Cerebellar cortex (tissue), 1 donor: ENCODE measurements around the gene LDAF1.
"Not testable (repeated sequence)": the region's sequence is repeated elsewhere in the genome, so short reads cannot be mapped to it uniquely, and the experiment has no call there.

Experiments used
- DNase-seq: peaks from one replicate; pipeline ENCODE4 v3.0.0-alpha.2; 2015; ENCODE audit warnings: low spot score

Gene LDAF1

GRCh38 chr16:21158208-21159110 is at the start of gene LDAF1:
TSS of gene LDAF1 (plus strand) at chr16:21158674. CDS start at chr16:21161183, 2,509 bp downstream.
- peak; percentile 78 for DNase-seq

- not testable (repeated sequence) for DNase-seq
Observed at GRCh38 chr16:21115551-21115950, 42.9 kb upstream of the LDAF1 start.

DNA sequence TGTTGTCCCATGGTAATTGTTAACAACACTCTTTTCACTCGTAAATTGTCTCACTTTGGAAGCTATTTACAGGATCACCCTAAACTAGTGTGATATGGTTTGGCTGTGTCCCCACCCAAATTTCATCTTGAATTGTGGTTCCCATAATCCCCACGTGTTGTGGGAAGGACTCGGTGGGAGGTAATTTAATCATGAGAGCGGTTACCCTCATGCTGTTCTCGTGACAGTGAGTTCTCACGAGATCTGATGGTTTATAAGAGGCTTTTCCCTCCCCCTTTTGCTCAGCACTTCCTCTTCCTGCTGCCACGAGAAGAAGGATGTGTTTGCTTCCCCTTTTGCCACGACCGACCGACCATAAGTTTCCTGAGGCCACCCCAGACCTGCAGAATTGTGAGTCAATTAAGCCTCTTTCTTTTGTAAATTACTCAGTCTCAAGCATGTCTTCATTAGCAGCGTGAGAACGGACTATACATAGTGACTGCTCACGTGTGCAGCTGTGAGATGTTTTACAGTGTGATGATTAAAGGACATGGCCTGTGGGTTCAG is 42.3 kb upstream of the LDAF1 start:
- no peak for DNase-seq

GRCh38 chr16:21117567-21117966 is 40.9 kb upstream of the LDAF1 start:
- no peak for DNase-seq

DNA sequence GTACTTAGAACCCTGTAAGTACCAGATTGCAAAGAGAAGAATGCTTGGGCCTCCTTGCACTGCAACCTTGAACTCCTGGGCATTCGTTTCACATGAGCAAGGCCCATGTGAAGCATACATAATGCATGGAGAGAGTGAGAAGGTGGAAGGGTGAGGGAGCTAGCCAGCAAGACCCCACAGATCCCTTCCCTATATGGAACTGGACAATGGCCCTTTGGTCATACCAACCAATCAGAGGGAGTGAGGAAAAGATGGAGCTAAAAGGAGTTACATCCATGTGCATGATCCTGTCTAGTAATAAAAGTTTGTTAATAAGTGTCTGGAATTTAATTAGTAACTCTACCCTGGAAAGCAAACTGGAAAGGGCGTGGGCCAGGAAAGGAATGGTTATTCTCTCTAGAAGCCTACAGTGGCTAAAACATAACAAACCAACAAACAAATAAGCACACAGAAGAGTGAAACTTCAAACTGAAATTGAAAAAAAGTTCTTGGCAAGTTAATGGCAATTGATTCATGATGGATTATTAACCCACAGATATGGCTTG is 37.4 kb upstream of the LDAF1 start:
- no peak for DNase-seq

- DNase-seq = no peak
Observed at GRCh38 chr16:21125191-21125590, 33.3 kb upstream of the LDAF1 start.

DNA sequence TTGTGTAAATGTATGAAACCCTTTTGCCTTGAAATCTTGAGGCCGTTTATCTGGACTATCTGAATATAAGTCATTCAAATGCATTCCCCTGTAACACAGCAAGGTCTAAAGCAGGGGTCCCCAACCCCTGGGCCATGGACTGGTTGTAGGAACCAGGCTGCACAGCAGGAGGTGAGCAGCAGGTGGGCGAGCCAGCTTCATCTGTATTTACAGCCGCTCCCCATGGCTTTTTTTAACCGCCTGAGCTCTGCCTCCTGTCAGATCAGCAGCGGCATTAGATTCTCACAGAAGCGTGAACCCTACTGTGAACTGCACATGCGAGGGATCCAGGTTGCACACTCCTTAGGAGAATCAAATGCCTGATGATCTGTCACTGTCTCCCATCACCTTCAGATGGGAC is 32.0 kb upstream of the LDAF1 start:
- DNase-seq = no peak

DNA sequence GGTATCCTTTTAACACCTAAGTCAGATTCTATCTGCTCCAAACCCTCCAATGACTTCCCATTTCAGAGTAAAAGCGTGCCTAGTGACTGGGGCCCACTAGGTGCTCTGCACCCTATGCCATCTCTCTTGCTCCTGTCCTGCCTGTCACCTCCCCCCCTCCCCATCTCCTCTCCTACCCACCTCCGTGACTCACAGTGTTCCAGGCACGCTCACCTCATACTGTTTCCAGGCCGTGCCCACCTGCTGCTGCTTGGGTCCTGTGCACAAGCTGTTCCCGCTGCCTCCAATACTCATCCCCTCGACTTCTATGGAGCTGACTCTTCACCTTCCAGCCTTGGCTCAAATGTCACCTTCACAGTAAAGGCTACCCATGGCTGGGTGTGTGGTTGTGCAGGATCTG is 29.5 kb upstream of the LDAF1 start:
- DNase-seq = no peak

- no peak for DNase-seq
Observed at GRCh38 chr16:21130811-21131210, 27.7 kb upstream of the LDAF1 start.

- DNase-seq = no peak
Observed at GRCh38 chr16:21134053-21134452, 24.4 kb upstream of the LDAF1 start.

GRCh38 chr16:21145738-21146137 is 12.7 kb upstream of the LDAF1 start:
- DNase-seq = no peak

DNA sequence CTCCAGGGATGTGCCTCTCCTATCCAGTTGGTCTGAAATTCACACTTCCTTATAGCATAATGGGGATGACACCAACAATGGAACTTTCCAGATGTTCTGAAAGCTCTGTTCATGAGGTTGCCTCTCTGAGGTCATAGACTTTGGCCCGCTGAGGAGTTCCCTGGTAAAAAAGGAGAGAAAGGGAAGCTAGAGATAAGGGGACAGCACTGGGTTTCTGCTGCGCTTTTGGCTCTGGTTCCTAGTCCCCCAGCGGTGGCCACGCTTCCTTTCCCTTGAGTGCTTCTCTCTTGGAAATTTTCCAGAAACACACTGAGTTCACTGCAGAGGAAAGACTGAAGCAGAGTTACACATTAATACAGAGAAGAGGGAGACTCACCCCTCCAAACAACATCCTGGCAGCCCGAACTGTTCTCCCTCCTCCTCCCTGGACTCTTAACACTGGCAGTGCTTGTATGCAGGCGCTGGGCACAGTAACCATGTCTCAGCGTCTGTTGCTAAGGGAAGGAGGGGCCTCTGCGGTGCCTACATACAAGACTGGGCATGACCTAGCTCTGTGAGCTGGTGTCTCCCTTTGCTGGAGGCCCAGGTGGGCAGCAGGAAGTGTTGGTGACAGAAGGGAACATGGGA is 8.0 kb upstream of the LDAF1 start, which contains the start of gene DNAH3:
DNAH3 (minus strand) TSS at position 472 of the 627 bp plus-strand sequence. CDS start 527 bp downstream, outside the sequence.
- no peak for DNase-seq

DNA sequence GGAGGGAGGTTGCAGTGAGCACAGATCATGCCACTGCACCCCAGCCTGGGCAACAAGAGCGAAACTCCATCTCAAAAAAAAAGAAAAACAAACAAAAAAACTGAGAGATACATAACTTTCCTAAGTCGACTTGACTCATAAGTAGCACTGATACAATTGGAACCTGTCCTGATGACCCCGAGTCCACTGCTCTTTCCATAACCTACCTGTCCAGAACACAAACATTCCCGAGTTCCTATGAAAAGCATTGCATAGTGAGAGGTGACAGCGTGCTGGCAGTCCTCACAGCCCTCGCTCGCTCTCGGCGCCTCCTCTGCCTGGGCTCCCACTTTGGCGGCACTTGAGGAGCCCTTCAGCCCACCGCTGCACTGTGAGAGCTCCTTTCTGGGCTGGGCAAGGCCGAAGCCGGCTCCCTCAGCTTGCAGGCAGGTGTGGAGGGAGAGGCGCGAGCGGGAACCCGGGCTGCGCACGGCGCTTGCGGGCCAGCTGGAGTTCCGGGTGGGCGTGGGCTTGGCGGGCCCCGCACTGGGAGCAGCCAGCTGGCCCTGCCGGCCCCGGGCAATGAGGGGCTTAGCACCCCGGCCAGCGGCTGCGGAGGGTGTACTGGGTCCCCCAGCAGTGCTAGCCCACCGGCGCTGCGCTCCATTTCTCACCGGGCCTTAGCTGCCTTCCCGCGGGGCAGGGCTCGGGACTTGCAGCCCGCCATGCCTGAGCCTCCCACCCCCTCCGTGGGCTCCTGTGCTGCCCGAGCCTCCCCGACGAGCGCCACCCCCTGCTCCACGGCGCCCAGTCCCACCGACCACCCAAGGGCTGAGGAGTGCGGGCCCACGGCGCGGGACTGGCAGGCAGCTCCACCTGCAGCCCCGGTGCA is 6.1 kb upstream of the LDAF1 start:
- DNase-seq = not testable (repeated sequence)

- DNase-seq = not testable (repeated sequence)
Observed at GRCh38 chr16:21153124-21153729, 5.2 kb upstream of the LDAF1 start.

DNA sequence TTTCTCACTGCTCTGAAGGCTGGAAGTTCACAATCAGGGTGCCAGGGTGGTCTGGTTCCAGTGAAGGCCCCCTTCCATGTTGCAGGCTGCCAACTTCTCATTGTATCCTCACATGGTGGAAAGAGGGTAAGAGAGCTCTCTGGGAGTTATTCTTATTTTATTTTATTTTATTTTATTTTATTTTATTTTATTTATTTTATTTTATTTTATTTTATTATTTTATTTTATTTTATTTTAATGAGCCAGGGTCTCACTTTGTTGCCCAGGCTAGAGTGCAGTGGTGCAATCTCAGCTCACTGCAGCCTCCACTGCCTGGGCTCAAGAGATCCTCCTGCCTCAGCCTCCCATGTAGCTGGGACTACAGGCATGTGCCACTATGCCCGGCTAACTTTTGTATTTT is 2.5 kb upstream of the LDAF1 start:
- not testable (repeated sequence) for DNase-seq

- DNase-seq = peak; percentile 89
Observed at GRCh38 chr16:21156767-21157467, 1.6 kb upstream of the LDAF1 start.

- no peak for DNase-seq
Observed at GRCh38 chr16:21157632-21158031, 842 bp upstream of the LDAF1 start.

- DNase-seq = peak; percentile 50
Observed at GRCh38 chr16:21159281-21159951, 942 bp downstream of the LDAF1 start.

DNA sequence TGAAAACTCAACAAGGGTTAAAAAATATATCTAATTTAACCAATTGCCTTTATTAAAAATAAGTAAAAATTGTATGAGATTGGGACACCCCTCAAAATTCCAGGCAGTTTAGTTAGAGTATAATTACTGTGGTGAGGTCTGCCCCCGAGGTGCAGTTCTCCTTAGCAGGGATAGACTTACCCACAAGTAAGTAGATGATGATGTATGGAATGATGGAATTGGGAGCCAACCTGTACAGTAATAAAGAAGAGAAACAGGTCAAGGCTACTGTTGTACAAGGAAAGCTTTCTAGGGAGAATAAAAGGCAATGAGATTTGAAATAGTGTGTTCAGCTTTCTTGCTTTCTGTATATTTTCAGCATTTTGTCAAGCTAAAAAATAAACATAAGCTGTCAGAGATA is 1.8 kb downstream of the LDAF1 start:
- DNase-seq = peak; percentile 37

DNA sequence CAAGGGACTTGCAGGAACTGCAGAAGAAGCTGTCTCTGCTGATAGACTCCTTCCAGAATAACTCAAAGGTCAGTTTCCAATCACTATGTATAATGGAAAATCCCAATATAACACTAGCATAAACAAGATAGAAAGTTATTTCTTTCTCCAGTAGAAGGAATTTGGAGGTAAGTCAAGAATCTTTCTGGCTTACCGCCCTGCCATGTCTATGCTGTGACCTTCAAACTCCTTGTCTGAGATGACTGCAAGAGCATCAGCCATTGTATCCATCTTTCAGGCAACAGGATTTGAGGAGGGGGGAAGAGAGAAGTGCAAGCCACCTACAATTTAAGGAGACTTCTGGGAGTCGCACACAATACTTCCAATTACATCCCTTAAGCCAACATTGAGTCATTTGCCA is 2.7 kb downstream of the LDAF1 start:
- DNase-seq = peak; percentile 46
